ENCODE results near the gene KCTD3.

The KCTD3 gene

GRCh38 chr1:215661033-215661432 lies 93.9 kb downstream of the KCTD3 start:
- no peak for DNase-seq

- no peak for DNase-seq
Observed at GRCh38 chr1:215665215-215665614, 98.1 kb downstream of the KCTD3 start.

- DNase-seq, result no peak
Observed at GRCh38 chr1:215667761-215668160, 100.7 kb downstream of the KCTD3 start.

DNA sequence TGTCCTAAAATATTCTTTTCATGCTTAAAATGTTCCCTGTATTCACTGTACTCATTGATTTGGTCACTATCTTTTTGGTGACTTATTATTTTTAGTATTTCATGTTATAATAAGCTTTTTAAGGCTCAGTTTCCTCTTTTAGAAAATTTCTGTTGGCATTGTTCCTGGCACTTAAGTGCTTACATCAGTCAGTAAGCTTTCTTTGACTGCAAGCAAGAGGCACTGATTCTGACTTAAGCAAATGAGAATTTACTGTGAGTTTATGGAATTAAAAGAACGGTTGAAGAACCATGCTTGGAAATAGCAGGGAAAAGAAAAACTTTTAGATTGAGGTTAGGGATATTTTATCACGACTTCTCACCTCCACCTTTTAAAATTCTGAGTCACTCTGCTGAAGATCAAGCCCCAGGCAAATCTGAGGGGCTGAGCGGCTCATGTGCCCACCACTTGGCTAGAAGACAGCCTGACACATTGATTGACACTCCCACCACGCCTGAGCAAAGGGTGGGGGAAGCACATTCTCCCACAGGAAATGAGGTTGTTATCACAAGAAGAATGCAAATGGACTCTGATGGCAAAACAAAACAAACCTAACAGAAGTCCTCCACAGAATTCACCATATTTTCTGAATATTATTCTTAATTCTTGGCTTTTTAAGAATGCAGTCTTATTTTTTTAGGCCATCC lies 102.8 kb downstream of the KCTD3 start:
- DNase-seq, result no peak

Measured in NCI-H1417 (cell line).